Activated naive CD4-positive, alpha-beta T cell treated with anti-CD3 and anti-CD28 coated beads, Interleukin-2, amount 10 ng/mL, durations not matched to agents 7 days and 5 days (primary cell): ENCODE measurements around the gene PUS10.
"Not testable (repeated sequence)": the region's sequence is repeated elsewhere in the genome, so short reads cannot be mapped to it uniquely, and the experiment has no call there.

Source experiments
- CTCF ChIA-PET: fragments of 350-600 bp; sonication (Branson Sonifier 250); formaldehyde crosslinking; loops from one replicate; lab custom pipeline; 2021; ENCODE audit warnings: antibody characterized with exemption; lab: Charles Lee
- DNase-seq: peaks from one replicate; pipeline ENCODE4 v3.0.0-alpha.2; 2020
- H3K27ac Mint-ChIP-seq: one replicate; pipeline ENCODE4 v1.8.0; 2021; ENCODE audit warnings: mild to moderate bottlenecking, moderate library complexity, mixed read lengths
- H3K27me3 Mint-ChIP-seq: one replicate; pipeline ENCODE4 v1.8.0; 2021; ENCODE audit warnings: mild to moderate bottlenecking, mixed read lengths
- H3K36me3 Mint-ChIP-seq: one replicate; pipeline ENCODE4 v1.8.0; 2021; ENCODE audit warnings: mixed read lengths
- H3K4me1 Mint-ChIP-seq: one replicate; pipeline ENCODE4 v1.8.0; 2021; ENCODE audit warnings: mixed read lengths
- H3K4me3 Mint-ChIP-seq: one replicate; pipeline ENCODE4 v1.8.0; 2021; ENCODE audit warnings: mild to moderate bottlenecking, moderate library complexity, mixed read lengths
- H3K9me3 Mint-ChIP-seq: one replicate; pipeline ENCODE4 v1.8.0; 2021; ENCODE audit warnings: mixed read lengths

Gene PUS10, protein sequence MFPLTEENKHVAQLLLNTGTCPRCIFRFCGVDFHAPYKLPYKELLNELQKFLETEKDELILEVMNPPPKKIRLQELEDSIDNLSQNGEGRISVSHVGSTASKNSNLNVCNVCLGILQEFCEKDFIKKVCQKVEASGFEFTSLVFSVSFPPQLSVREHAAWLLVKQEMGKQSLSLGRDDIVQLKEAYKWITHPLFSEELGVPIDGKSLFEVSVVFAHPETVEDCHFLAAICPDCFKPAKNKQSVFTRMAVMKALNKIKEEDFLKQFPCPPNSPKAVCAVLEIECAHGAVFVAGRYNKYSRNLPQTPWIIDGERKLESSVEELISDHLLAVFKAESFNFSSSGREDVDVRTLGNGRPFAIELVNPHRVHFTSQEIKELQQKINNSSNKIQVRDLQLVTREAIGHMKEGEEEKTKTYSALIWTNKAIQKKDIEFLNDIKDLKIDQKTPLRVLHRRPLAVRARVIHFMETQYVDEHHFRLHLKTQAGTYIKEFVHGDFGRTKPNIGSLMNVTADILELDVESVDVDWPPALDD

DNA sequence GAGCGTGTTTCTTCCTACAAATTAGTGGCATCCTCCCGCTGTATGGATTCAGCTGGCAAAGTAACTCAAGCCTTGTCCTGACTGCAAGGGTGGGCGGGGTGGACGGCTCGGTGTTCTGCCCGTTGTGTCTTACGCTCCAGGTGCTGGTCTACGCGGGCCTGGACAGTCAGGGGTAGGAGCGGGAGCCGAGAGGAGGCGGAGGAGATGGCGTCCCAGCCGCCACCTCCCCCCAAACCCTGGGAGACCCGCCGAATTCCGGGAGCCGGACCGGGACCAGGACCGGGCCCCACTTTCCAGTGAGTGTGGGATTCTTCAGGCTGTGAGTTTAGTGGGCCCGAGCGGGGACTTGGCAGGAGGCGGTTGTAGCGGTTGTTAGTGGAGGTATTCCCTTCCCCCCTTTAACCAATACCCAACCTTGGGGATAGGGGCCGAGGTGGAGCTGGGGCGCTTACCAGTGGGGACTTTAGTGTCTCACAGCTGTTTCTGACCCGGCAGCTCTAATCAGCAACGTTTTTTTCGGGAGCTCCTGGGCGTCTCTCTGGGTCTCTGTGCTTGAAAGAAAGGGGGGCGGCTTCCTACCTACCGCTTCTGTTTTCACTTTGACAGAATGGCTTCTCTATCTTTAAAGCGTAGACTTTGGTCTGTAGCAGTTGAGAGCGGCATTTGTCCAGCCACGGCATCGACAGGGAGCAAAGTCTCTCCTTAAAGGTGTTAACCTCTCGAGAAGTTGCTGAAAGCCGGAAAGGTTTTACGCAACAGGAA lies at the start of gene PUS10, which contains the start of gene PEX13:
Gene PUS10 (minus strand): TSS at position 700 of the 762 bp plus-strand sequence. CDS start 6,365 bp downstream, outside the sequence.
Gene PEX13 (plus strand): TSS at position 165 of the 762 bp plus-strand sequence. CDS start 40 bp downstream, at position 205.
- CTCF ChIA-PET: interaction anchor here (1.9 kb wide), 1 partner anchor 20 kb away, joined by 4 read pairs; no protein-coding TSS in a partner anchor
- Mint-ChIP-seq H3K36me3 (peaks cover 19% of the 10 kb centered on the region), H3K4me1 (peaks cover 50% of the 10 kb centered on the region), H3K9me3 (peaks cover 2% of the 10 kb centered on the region), H3K4me3 (peak within 1 kb of the TSS; percentile 91), H3K27me3 (no peaks in the 10 kb centered on the region), H3K27ac (peak within 1 kb of the TSS; percentile 94)
- peak; percentile 79 for DNase-seq

DNA sequence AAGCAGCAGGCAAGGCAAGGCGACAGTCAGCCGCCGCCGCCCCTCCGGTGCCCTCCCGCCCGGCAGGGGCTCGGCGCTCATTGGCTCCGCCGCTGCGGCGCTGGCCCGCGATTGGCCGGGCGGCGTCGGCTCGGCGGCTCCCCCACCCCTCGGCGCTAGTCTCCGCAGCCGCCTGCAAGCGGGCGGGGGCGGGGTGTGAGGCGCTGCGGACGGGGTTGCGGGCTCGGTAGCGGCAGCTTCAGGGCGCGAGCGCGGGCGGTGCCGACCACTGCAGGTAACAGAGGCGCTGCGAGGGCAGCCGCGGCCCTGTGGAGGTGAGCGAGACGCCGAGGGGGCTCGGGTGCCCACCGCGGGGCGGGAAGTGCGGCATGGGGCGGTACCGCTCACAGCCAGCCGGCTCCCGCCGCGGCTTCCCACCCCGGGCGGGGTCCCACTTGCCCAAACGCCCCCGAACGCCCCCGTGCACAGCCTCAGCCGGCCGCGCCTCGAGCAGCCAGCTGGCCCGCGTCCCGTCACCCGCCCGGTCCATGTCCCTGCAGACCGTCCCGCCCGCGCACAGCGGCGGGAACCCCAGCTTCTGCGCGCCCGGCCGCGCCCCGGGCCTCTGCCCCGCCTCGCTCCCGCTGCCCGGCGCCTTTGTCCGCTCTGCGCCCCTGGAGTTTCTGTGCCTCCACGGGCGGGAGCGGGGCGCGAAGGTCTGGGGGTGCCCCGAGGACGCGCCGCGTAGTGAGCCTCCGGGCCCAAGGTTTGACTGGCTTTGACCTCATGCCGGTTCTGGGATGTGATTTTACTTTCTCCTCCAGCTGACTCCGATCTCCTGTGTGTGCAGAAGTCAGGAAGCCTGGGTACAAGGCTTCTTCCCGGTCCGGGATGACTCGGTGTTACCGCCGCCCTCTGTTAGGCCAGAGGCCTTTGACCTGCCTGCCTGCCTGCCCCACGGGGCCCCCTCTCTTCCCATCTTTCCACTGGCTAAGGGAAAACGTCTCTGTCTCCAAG lies 48.0 kb upstream of the PUS10 start, which contains the start of gene SANBR:
Gene SANBR (plus strand): TSS at position 158 of the 996 bp plus-strand sequence. CDS start 4,480 bp downstream, outside the sequence.
- no peaks in the 10 kb centered on the region for H3K9me3 Mint-ChIP-seq
- H3K4me1 Mint-ChIP-seq: peaks cover 28% of the 10 kb centered on the region
- peak; percentile 89 for DNase-seq
- H3K4me3 Mint-ChIP-seq: peak within 1 kb of the TSS; percentile 94
- no peaks in the 10 kb centered on the region for H3K27me3 Mint-ChIP-seq
- peak within 1 kb of the TSS; percentile 86 for H3K27ac Mint-ChIP-seq
- H3K36me3 Mint-ChIP-seq: peaks cover 3% of the 10 kb centered on the region
- CTCF ChIA-PET: interaction anchor here (0.9 kb wide), 1 partner anchor 72 kb away, joined by 3 read pairs; no protein-coding TSS in a partner anchor

DNA sequence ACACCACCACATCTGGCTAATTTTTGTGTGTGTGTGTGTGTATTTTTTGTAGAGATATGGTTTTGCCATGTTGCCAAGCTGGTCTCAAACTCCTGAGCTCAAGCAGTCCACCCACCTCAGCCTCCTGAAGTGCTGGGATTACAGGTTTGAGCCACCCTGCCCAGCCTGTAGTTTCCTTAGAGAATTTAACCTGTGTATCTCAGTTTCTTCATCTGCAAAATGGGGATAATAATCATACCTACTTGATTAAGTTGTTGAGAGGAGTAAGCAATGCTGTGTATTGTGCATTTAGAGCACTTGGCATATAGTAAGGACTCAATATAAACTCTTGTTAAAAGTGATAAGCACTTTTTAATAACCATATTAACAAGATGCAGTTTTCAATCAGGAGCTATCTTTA lies 41.3 kb upstream of the PUS10 start:
- H3K4me1 Mint-ChIP-seq: peaks cover 6% of the 10 kb centered on the region
- no peak overlapping the region for H3K4me3 Mint-ChIP-seq
- DNase-seq: no peak
- peaks cover 12% of the 10 kb centered on the region for H3K36me3 Mint-ChIP-seq
- no peaks in the 10 kb centered on the region for H3K9me3 Mint-ChIP-seq
- CTCF ChIA-PET: interaction anchor here (0.9 kb wide), 1 partner anchor 48 kb away, joined by 3 read pairs; no protein-coding TSS in a partner anchor
- H3K27ac Mint-ChIP-seq: no peak overlapping the region
- no peaks in the 10 kb centered on the region for H3K27me3 Mint-ChIP-seq

DNA sequence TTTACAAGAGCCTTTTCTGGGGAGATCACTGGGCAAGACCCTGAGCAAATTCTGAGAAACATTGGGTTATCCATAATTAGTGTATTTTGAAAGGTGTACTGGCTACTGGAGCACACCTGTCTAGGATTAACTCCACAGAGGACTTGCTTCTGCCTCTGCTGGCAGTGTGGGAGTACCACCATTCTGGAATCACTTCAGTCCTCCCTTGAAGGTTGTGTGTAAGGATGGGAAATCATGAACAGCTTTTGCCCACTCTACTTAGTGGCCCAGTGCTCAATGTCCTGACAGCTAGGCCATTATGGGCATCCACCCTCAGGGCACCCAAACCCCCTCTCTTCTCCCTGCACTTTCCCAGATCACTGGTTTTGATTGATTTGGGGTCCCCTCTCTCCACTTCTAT lies 39.5 kb upstream of the PUS10 start:
- Mint-ChIP-seq H3K36me3 (peaks cover 12% of the 10 kb centered on the region), H3K4me1 (peaks cover 5% of the 10 kb centered on the region), H3K4me3 (no peak overlapping the region), H3K27me3 (no peaks in the 10 kb centered on the region), H3K9me3 (no peaks in the 10 kb centered on the region), H3K27ac (no peak overlapping the region)
- DNase-seq: no peak
- CTCF ChIA-PET: interaction anchor here (0.5 kb wide), 1 partner anchor 349 kb away, joined by 3 read pairs; no protein-coding TSS in a partner anchor

DNA sequence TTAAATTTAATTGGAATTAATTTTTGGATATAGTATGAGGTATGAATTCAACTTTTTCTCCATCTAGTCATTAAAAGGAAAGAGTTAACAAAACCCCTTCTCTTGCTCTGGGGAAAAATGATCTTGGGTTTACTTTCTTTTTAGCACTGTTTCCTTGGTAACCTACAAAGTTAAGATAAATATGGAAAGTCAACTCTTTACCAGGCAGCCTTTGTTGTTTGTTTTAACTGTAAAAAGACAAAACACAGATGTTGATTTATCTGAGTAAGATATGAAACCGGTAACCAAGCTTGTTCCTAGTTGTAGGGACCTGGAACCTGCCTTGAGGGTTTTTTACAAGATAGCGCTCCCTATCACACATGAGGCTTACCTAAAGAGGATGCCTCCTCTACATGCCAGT lies 37.5 kb upstream of the PUS10 start:
- no peak overlapping the region for H3K27ac Mint-ChIP-seq
- peaks cover 18% of the 10 kb centered on the region for H3K36me3 Mint-ChIP-seq
- no peak for DNase-seq
- no peaks in the 10 kb centered on the region for H3K9me3 Mint-ChIP-seq
- CTCF ChIA-PET: no interaction called here
- H3K4me3 Mint-ChIP-seq: no peak overlapping the region
- H3K4me1 Mint-ChIP-seq: peaks cover 5% of the 10 kb centered on the region
- H3K27me3 Mint-ChIP-seq: no peaks in the 10 kb centered on the region

DNA sequence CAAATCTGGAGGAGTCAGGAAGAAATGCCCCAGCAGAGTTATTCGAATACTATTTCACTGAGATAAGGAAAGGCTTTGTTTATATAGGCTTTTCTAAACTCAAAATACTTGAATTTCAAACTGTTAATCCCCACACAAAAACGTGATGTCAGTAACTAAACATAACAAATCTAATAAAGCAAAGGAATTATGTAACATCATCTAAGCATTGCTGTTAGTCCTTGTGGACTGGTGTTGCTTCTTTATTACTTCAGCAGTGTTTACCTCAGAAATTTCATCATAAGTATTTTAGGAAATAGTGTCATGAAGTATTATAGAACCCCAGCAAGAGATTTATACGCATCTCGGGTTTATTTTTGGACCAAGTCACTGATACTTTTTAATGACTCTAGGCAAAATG lies 27.9 kb upstream of the PUS10 start:
- Mint-ChIP-seq H3K9me3 (no peaks in the 10 kb centered on the region), H3K36me3 (peaks cover 38% of the 10 kb centered on the region), H3K27ac (no peak overlapping the region), H3K4me3 (no peak overlapping the region), H3K4me1 (peaks cover 3% of the 10 kb centered on the region), H3K27me3 (no peaks in the 10 kb centered on the region)
- CTCF ChIA-PET: no interaction called here
- no peak for DNase-seq

DNA sequence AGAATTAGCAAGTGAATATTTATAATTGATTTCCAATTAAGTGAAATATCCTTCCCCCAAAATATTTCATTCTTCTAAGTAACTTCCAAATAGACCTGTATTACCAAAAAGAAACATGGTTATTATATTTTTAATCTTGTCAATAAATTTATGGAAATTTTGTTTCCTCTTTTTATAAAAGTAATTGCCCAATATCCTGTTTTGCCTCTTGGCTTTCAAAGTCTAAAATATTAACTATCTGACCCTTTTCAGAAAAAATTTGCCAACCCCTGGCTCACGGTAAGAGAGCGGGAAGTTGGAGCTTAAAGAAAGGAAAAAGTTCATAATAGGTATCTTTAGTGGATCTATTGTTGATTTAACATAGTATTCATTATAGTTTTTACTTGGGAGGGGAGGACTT lies 27.2 kb upstream of the PUS10 start:
- H3K36me3 Mint-ChIP-seq: peaks cover 36% of the 10 kb centered on the region
- no peaks in the 10 kb centered on the region for H3K9me3 Mint-ChIP-seq
- no peaks in the 10 kb centered on the region for H3K27me3 Mint-ChIP-seq
- no peak overlapping the region for H3K4me3 Mint-ChIP-seq
- no peak for DNase-seq
- peaks cover 3% of the 10 kb centered on the region for H3K4me1 Mint-ChIP-seq
- CTCF ChIA-PET: no interaction called here
- H3K27ac Mint-ChIP-seq: no peak overlapping the region

DNA sequence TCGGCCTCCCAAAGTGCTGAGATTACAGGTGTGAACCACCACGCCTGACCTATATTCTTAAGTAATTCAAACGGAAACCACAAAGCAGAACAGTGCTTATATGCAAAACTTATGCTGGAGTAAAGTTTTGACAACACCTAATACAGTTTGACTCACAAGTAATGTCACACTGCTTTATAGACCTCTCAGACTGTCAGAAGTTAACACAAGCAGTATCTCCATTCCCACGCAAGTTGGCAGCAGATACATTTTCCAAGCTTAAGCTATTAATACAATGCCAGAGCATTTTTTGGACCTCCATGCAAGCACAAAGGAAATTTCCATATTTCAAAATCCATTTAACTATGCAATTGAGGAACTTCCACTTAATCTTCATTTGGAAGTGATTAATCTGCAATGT lies 26.6 kb upstream of the PUS10 start:
- CTCF ChIA-PET: no interaction called here
- Mint-ChIP-seq H3K9me3 (no peaks in the 10 kb centered on the region), H3K36me3 (peaks cover 37% of the 10 kb centered on the region), H3K27ac (no peak overlapping the region), H3K4me3 (no peak overlapping the region), H3K4me1 (peaks cover 3% of the 10 kb centered on the region), H3K27me3 (no peaks in the 10 kb centered on the region)
- DNase-seq: no peak

DNA sequence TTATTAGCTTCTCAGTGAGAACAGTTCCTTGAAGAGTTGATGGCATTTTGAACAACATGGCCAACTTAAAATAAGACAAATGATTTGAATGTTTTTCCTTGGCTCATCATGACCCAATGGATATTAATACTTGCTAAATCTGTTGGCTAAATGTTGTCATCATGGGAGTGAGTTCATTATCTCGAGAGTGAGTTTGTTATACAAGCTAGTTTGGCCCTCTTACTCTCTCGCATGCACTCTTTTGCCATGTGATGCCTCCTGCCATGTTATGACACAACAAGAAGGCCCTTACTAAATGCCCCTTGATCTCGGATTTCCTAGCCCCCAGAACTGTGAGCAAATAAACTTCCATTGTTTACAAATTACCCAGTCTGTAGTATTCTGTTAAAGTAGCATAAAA lies 24.8 kb upstream of the PUS10 start:
- Mint-ChIP-seq H3K4me1 (peaks cover 3% of the 10 kb centered on the region), H3K27me3 (no peaks in the 10 kb centered on the region), H3K27ac (no peak overlapping the region), H3K36me3 (peaks cover 28% of the 10 kb centered on the region), H3K9me3 (peaks cover 10% of the 10 kb centered on the region), H3K4me3 (no peak overlapping the region)
- DNase-seq: no peak
- CTCF ChIA-PET: no interaction called here

DNA sequence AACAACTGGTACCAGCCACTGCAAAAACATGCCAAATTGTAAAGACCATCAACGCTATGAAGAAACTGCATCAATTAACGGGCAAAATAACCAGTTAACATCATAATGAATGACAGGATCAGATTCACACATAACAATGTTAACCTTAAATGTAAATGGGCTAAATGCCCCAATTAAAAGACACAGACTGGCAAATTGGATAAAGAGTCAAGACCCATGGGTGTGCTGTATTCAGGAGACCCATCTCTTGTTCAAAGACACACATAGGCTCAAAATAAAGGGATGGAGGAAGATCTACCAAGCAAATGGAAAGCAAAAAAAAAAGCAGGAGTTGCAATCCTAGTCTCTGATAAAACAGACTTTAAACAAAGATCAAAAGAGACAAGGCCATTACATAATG lies 18.6 kb upstream of the PUS10 start:
- H3K4me1 Mint-ChIP-seq, H3K4me3 Mint-ChIP-seq, DNase-seq, CTCF ChIA-PET, H3K27ac Mint-ChIP-seq, H3K27me3 Mint-ChIP-seq: not testable (repeated sequence)
- H3K36me3 Mint-ChIP-seq: peaks cover 53% of the 10 kb centered on the region
- peaks cover 25% of the 10 kb centered on the region for H3K9me3 Mint-ChIP-seq

DNA sequence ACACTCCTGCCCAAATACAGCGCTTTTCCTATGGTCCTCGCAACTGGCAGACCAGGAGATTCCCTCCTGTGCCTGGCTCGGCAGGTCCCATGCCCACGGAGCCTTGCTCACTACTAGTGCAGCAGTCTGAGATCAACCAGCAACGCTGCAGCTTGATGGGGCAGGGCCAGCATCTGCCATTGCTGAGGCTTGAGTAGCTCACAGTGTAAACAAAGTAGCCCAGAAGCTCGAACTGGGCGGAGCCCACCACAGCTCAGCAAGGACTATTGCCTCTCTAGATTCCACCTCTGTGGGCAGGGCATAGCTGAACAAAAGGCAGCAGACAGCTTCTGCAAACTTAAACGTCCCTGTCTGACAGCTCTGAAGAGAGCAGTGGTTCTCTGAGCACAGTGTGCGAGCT lies 16.5 kb upstream of the PUS10 start:
- DNase-seq, H3K27ac Mint-ChIP-seq, H3K27me3 Mint-ChIP-seq, H3K4me3 Mint-ChIP-seq, CTCF ChIA-PET, H3K4me1 Mint-ChIP-seq: not testable (repeated sequence)
- Mint-ChIP-seq H3K9me3 (peaks cover 25% of the 10 kb centered on the region), H3K36me3 (peaks cover 52% of the 10 kb centered on the region)

DNA sequence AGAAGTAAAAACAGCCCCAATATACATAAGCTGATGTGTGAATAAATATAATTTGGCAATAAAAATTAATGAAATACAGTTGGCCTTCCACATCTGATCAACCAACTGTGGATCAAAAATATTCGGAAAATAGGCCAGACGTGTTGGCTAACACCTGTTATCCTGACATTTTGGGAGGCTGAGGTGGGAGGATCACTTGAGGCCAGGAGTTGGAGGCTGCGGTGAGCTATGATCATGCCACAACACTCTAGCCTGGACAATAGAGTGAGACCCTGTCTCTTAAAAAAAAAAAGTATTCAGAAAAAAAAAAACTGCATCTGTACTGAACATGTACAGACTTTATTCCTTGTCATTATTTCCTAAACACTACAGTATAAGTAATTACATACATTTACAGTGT lies 11.5 kb upstream of the PUS10 start:
- no peak for DNase-seq
- Mint-ChIP-seq H3K27ac (no peak overlapping the region), H3K27me3 (no peaks in the 10 kb centered on the region), H3K9me3 (peaks cover 3% of the 10 kb centered on the region), H3K4me3 (no peak overlapping the region), H3K4me1 (peaks cover 6% of the 10 kb centered on the region), H3K36me3 (peaks cover 38% of the 10 kb centered on the region)
- CTCF ChIA-PET: no interaction called here

DNA sequence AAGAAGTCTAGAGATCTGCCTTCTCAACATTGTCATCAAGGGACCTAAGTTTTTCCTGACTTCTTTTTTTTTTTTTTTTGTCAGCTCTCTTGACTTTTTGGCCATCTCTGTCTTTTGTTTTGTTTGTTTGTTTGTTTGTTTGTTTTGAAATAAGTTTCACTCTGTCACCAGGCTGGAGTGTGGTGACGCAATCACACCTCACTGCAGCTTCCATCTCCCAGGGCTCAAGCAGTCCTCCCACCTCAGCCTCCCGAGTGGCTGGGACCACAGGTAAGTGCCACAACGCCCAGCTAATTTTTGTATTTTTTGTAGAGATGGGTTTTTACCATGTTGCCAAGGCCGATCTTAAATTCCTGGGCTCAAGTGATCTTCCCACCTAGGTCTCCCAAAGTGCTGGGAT lies 5.6 kb upstream of the PUS10 start:
- Mint-ChIP-seq H3K36me3 (peaks cover 41% of the 10 kb centered on the region), H3K9me3 (peaks cover 2% of the 10 kb centered on the region), H3K27me3 (no peaks in the 10 kb centered on the region), H3K4me3 (no peak overlapping the region), H3K27ac (no peak overlapping the region), H3K4me1 (peaks cover 30% of the 10 kb centered on the region)
- CTCF ChIA-PET: interaction anchor here (0.6 kb wide), 1 partner anchor 49 kb away, joined by 4 read pairs; no protein-coding TSS in a partner anchor
- DNase-seq: no peak
